GM10266 (cell line): ENCODE measurements around the gene CLDN20.
"Not testable (repeated sequence)": the region's sequence is repeated elsewhere in the genome, so short reads cannot be mapped to it uniquely, and the experiment has no call there.

Experiments
- DNase-seq: peaks from one replicate; pipeline ENCODE4 v3.0.0; 2012; ENCODE audit errors: extremely low spot score
- TF ChIP-seq, protein P1 (sequence below): IDR thresholded peaks from 2 replicates; pipeline ENCODE4 v1.5.1; 2012; ENCODE audit warnings: mild to moderate bottlenecking, low read depth; ENCODE audit not compliant: control insufficient read depth, insufficient read depth; ENCODE audit errors: missing control alignments

Gene CLDN20

DNA sequence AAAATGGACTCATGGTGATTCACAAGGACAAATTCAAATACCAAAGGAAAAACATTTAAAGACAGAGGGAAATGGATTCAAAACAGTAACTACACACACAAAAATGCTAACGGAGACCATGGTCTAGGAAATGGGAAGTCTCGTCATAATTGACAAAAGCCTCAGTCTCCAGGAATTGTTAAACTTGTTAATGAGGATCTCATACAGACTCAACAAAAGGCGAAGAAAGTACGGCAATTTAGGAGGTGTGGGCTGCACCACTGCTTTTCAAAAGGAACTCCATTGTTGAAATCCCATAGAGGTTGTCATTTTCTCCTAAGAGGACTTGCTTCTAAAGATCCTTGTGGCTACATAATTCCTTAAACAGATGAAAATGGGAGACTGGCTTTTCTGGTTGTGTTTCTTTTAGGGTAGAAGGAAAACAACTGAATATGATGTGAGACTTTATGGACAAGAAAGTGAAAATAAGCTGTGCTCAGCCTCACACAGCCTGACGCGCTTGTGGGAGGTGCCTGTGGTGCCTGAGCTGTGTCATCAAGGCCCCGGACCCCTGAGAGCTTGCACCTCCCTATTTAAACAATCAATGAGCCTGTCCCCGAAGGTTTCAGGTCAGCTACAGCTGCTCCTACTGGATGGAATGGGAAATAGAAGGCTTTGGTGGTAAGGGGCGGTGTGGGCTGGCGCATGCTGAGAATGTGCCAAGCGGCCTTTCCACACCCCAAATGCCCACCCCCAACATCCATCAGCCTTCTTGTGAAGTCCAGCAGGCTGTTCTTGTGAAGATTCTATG, 2.5 kb upstream of the CLDN20 start:
- no peak for DNase-seq
- TF ChIP-seq, protein P1, sequence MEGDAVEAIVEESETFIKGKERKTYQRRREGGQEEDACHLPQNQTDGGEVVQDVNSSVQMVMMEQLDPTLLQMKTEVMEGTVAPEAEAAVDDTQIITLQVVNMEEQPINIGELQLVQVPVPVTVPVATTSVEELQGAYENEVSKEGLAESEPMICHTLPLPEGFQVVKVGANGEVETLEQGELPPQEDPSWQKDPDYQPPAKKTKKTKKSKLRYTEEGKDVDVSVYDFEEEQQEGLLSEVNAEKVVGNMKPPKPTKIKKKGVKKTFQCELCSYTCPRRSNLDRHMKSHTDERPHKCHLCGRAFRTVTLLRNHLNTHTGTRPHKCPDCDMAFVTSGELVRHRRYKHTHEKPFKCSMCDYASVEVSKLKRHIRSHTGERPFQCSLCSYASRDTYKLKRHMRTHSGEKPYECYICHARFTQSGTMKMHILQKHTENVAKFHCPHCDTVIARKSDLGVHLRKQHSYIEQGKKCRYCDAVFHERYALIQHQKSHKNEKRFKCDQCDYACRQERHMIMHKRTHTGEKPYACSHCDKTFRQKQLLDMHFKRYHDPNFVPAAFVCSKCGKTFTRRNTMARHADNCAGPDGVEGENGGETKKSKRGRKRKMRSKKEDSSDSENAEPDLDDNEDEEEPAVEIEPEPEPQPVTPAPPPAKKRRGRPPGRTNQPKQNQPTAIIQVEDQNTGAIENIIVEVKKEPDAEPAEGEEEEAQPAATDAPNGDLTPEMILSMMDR: no peak

DNA sequence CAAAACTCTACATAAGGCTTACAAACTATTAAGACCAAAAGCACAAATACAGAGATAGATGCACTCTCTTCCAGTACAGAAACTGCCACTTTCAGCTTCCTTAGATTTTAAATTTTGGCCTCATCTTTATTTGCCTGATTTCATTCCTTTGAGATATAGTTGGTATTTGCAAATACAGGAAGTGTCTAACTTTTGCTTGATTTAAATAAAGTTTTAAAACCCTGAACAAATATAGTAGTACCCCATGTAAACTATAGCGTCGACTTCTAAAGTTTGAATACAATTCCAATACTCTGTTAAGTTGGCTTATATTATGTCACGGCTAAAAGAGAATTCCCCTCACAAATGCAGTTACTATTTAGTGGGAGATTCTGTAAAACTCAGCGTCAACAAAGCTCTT, 1.2 kb upstream of the CLDN20 start:
- no peak for DNase-seq
- TF ChIP-seq, protein P1: no peak

DNA sequence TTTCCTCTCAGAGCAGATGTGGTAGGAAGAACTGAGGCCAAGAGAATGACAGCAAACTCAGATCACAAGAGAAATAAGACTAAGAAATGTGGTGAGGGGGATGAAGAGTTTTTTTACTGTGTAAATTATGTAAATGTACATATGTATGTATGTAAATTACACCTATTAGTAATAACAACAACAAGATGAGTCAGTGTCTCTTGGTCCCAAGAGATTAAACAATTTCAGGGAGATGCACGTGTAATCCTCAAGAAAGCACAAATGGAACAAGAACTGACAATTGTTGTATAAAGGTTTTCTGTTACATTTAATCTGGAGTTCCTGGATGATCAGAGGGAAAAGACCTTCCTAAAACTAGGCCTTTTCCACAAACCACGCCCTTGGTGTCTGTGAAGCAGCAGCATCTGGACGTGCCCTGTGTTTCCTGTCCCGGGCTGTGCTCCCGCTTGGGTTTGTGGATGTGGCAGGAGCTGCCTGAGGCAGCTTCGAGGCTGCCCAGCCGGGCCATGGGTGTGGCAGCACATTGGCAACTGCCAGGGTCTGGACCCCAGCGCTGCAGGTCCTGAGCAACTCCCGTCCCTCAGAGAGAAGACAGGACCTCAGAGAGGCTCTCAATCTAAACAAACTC, 994 bp downstream of the CLDN20 start:
- no peak for DNase-seq
- TF ChIP-seq, protein P1: no peak

DNA sequence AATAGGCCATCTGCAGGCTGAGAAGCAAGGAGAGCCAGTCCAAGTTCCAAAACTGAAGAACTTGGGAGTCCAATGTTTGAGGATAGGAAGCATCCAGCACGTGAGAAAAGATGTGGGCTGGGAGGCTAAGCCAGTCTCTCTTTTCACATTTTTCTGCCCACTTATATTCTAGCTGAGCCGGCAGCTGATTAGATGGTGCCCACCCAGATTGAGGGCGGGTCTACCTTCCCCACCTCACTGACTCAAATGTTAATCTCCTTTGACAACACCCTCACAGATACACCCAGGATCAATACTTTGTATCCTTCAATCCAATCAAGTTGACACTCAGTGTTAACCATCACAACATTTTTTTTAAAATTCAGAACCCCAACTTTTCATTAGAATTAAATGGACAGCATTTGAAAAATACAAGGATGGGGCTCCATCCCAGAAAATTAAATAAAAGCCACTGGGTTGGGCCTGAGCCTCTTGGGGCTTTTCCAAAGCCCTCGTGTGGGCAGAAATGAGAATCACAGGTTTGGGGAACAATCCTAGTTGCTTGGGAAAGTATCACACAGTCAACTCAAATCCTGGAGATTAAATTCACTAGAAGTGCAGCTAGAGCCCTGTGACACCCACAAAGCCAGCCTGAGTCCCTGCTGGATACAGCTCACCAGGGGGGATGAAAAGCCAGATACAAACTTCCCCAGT, 2.2 kb downstream of the CLDN20 start:
- TF ChIP-seq, protein P1: no peak
- DNase-seq: no peak

DNA sequence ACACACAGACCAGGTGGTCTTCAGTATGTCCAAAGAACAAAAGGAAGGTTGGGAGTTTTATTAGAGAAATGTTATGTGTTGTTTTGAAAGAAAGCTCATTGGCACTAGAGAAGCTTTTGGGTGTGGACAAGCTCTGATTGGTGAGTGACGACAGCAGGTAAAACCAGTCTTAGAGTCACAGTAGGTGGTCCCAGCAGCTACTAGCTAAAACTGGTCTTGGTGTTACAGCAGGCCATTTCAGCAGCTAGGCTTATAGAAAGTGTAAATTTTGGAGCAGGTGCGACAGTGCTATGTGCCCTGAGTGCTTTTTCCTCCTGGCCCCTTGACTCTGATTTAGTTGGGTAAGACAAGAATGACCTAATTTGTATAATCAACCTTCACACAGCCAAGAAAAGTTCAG, 3.6 kb downstream of the CLDN20 start:
- no peak for DNase-seq
- TF ChIP-seq, protein P1: no peak

DNA sequence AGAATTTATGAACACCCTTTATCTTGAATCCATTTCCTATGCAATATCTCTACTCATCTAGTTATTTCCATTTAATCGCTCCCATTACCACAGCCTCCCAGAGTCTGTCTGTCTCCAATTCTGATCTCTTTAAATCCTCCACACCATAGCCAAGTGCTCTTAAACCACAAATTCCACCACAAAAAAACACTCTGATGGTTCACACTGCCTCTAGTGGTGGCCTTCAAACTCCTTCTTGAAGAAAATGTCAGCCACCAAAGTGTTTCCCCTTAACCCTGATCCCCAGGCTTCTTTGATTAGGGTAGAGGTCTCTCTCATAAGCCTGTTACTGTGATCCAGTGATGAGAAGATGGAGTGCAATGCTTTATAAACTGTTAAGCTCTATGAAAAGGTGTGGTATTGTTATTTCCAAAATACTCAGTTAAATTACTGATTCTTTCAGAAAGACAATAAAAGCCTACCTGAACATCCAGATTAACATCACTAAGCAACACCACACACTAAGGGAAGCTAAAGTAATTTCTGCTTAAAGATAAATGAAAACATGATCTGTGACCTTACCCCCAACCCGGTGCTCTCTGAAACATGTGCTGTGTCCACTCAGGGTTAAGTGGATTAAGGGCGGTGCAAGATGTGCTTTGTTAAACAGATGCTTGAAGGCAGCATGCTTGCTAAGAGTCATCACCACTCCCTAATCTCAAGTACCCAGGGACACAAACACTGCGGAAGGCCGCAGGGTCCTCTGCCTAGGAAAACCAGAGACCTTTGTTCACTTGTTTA, 4.5 kb downstream of the CLDN20 start:
- TF ChIP-seq, protein P1: peak; percentile 26
- DNase-seq: not testable (repeated sequence)
